Naive B cell (primary cell): Measurements from ENCODE around the gene PRKCG. TPM values are rescaled to one million over a fixed set of nuclear protein-coding genes. Genes with fewer than 3 reads are reported as not detected.
"Not testable (repeated sequence)": the region's sequence is repeated elsewhere in the genome, so short reads cannot be mapped to it uniquely, and the experiment has no call there.

Experiments
- ATAC-seq, 2 donors: fragments of 150-1000 bp; cut with Tn5 transposase; 2 replicates each; pipeline ENCODE4 v1.10.0; 2021; ENCODE audit warnings: low read depth in 2 of 2, mild to moderate bottlenecking in 2 of 2, moderate library complexity in 2 of 2
- DNase-seq: peaks from one replicate; pipeline ENCODE4 v3.0.0; 2022
- H3K27ac Mint-ChIP-seq, 6 donors: one replicate each; pipeline ENCODE4 v1.8.0; 2020 to 2022; ENCODE audit warnings: mild to moderate bottlenecking in 6 of 6, mixed read lengths in 6 of 6, moderate library complexity in 5 of 6, inconsistent platforms in 2 of 6
- H3K27me3 Mint-ChIP-seq, 3 donors: one replicate each; pipeline ENCODE4 v1.8.0; 2021 to 2022; ENCODE audit warnings: mixed read lengths in 3 of 3, mild to moderate bottlenecking in 1 of 3
- H3K36me3 Mint-ChIP-seq, 2 donors: one replicate each; pipeline ENCODE4 v1.8.0; 2020 to 2022; ENCODE audit warnings: mixed read lengths in 2 of 2, inconsistent platforms in 1 of 2, mild to moderate bottlenecking in 1 of 2
- H3K4me1 Mint-ChIP-seq, 3 donors: one replicate each; pipeline ENCODE4 v1.8.0; 2020 to 2022; ENCODE audit warnings: mixed read lengths in 3 of 3, inconsistent platforms in 1 of 3, mild to moderate bottlenecking in 1 of 3, moderate library complexity in 1 of 3
- H3K4me3 Mint-ChIP-seq, 8 donors: one replicate each; pipeline ENCODE4 v1.8.0; 2020 to 2022; ENCODE audit warnings: mild to moderate bottlenecking in 8 of 8, mixed read lengths in 8 of 8, moderate library complexity in 8 of 8, inconsistent platforms in 2 of 8
- H3K9me3 Mint-ChIP-seq, 7 donors: one replicate each; pipeline ENCODE4 v1.8.0; 2020 to 2022; ENCODE audit warnings: mixed read lengths in 7 of 7, mild to moderate bottlenecking in 5 of 7, inconsistent platforms in 2 of 7, moderate library complexity in 1 of 7
- polyA plus RNA-seq, 6 donors: library from polyadenylated mRNA; unstranded; fragments of 300-500 nt; fragmentation: Illumina TruSeq; gene quantifications; one replicate each; pipeline ENCODE4 v1.2.3, GENCODE V29; 2021; ENCODE audit warnings: low read depth in 6 of 6

The PRKCG gene
- under 1 TPM in 2 of 6 donors, not detected in 4; 0.31 to 0.35 TPM for polyA plus RNA-seq

- peaks cover 0 to 9% of the 10 kb centered on the region in 2 donors for H3K36me3 Mint-ChIP-seq
- peak within 1 kb of the TSS in 6 of 8 donors; percentile 49 to 83 (median 74) for H3K4me3 Mint-ChIP-seq
- H3K27me3 Mint-ChIP-seq, result peaks cover 18 to 36% (median 29%) of the 10 kb centered on the region in 3 donors
- ATAC-seq, result peak; percentile 32 to 46
- H3K9me3 Mint-ChIP-seq, result no peaks in the 10 kb centered on the region
- peak; percentile 62 for DNase-seq
- H3K4me1 Mint-ChIP-seq, result peaks cover 21 to 39% (median 28%) of the 10 kb centered on the region in 3 donors
- peak within 1 kb of the TSS in 4 of 6 donors; percentile 42 to 87 (median 54) for H3K27ac Mint-ChIP-seq
Observed at GRCh38 chr19:53881482-53882390, at the start of gene PRKCG. PRKCG (plus strand) TSS chr19:53882197; CDS start chr19:53882495, 298 bp downstream.

- H3K36me3 Mint-ChIP-seq, H3K9me3 Mint-ChIP-seq, DNase-seq, H3K27ac Mint-ChIP-seq, H3K4me3 Mint-ChIP-seq, ATAC-seq, H3K4me1 Mint-ChIP-seq: not testable (repeated sequence)
- H3K27me3 Mint-ChIP-seq, result peaks cover 40 to 66% (median 66%) of the 10 kb centered on the region in 3 donors
Observed at GRCh38 chr19:53832861-53833260, 49.1 kb upstream of the PRKCG start.

GRCh38 chr19:53838446-53838845 is 43.6 kb upstream of the PRKCG start:
- not testable (repeated sequence) for H3K27ac Mint-ChIP-seq, H3K9me3 Mint-ChIP-seq, H3K4me1 Mint-ChIP-seq, H3K36me3 Mint-ChIP-seq, ATAC-seq, H3K4me3 Mint-ChIP-seq, DNase-seq
- peaks cover 17 to 37% (median 31%) of the 10 kb centered on the region in 3 donors for H3K27me3 Mint-ChIP-seq

GRCh38 chr19:53840241-53840640 is 41.8 kb upstream of the PRKCG start:
- DNase-seq, H3K4me1 Mint-ChIP-seq, H3K36me3 Mint-ChIP-seq, H3K27ac Mint-ChIP-seq, H3K9me3 Mint-ChIP-seq, ATAC-seq, H3K4me3 Mint-ChIP-seq: not testable (repeated sequence)
- peaks cover 13 to 19% (median 13%) of the 10 kb centered on the region in 3 donors for H3K27me3 Mint-ChIP-seq

GRCh38 chr19:53840914-53841313 is 41.1 kb upstream of the PRKCG start:
- not testable (repeated sequence) for H3K4me3 Mint-ChIP-seq, H3K4me1 Mint-ChIP-seq, H3K27ac Mint-ChIP-seq, H3K9me3 Mint-ChIP-seq, H3K36me3 Mint-ChIP-seq, DNase-seq, ATAC-seq
- peaks cover 18 to 24% (median 18%) of the 10 kb centered on the region in 3 donors for H3K27me3 Mint-ChIP-seq

GRCh38 chr19:53844849-53845246 is 37.1 kb upstream of the PRKCG start:
- peaks cover 0 to 7% (median 5%) of the 10 kb centered on the region in 3 donors for H3K4me1 Mint-ChIP-seq
- H3K27ac Mint-ChIP-seq, result no peak overlapping the region
- peaks cover 0 to 8% of the 10 kb centered on the region in 2 donors for H3K36me3 Mint-ChIP-seq
- no peak for DNase-seq
- H3K9me3 Mint-ChIP-seq, result peaks cover 0 to 5% (median 0%) of the 10 kb centered on the region in 7 donors
- H3K4me3 Mint-ChIP-seq, result no peak overlapping the region
- no peak for ATAC-seq
- peaks cover 31 to 35% (median 32%) of the 10 kb centered on the region in 3 donors for H3K27me3 Mint-ChIP-seq

GRCh38 chr19:53847555-53847954 is 34.4 kb upstream of the PRKCG start:
- Mint-ChIP-seq H3K4me3 (no peak overlapping the region), H3K4me1 (peaks cover 4 to 8% (median 7%) of the 10 kb centered on the region in 3 donors), H3K36me3 (peaks cover 0 to 8% of the 10 kb centered on the region in 2 donors), H3K27ac (no peak overlapping the region), H3K9me3 (peaks cover 0 to 5% (median 0%) of the 10 kb centered on the region in 7 donors), H3K27me3 (peaks cover 35 to 48% (median 42%) of the 10 kb centered on the region in 3 donors)
- ATAC-seq (no peak), DNase-seq (no peak)

- H3K27ac Mint-ChIP-seq, result no peak overlapping the region
- peaks cover 0 to 8% of the 10 kb centered on the region in 2 donors for H3K36me3 Mint-ChIP-seq
- DNase-seq (no peak), ATAC-seq (no peak)
- no peak overlapping the region for H3K4me3 Mint-ChIP-seq
- H3K27me3 Mint-ChIP-seq, result peaks cover 41 to 54% (median 48%) of the 10 kb centered on the region in 3 donors
- H3K9me3 Mint-ChIP-seq, result peaks cover 0 to 5% (median 0%) of the 10 kb centered on the region in 7 donors
- peaks cover 9 to 15% (median 12%) of the 10 kb centered on the region in 3 donors for H3K4me1 Mint-ChIP-seq
Observed at GRCh38 chr19:53849237-53849676, 32.7 kb upstream of the PRKCG start.

GRCh38 chr19:53853707-53854106 is 28.3 kb upstream of the PRKCG start:
- Mint-ChIP-seq H3K36me3 (peaks cover 0 to 8% of the 10 kb centered on the region in 2 donors), H3K4me3 (no peak overlapping the region), H3K27ac (no peak overlapping the region), H3K9me3 (peaks cover 0 to 5% (median 0%) of the 10 kb centered on the region in 7 donors), H3K27me3 (peaks cover 33 to 37% (median 35%) of the 10 kb centered on the region in 3 donors), H3K4me1 (peaks cover 9 to 15% (median 12%) of the 10 kb centered on the region in 3 donors)
- ATAC-seq (no peak), DNase-seq (no peak)

GRCh38 chr19:53864308-53864836 is 17.6 kb upstream of the PRKCG start:
- H3K9me3 Mint-ChIP-seq, result no peaks in the 10 kb centered on the region
- peaks cover 0 to 8% of the 10 kb centered on the region in 2 donors for H3K36me3 Mint-ChIP-seq
- H3K4me1 Mint-ChIP-seq, result peaks cover 21 to 41% (median 29%) of the 10 kb centered on the region in 3 donors
- DNase-seq (no peak), ATAC-seq (no peak)
- peaks cover 0 to 8% (median 5%) of the 10 kb centered on the region in 3 donors for H3K27me3 Mint-ChIP-seq
- H3K4me3 Mint-ChIP-seq, result peak overlapping the region in 3 of 8 donors; percentile 21 to 71 (median 37)
- H3K27ac Mint-ChIP-seq, result peak overlapping the region in 3 of 6 donors; percentile 6 to 78 (median 42)

GRCh38 chr19:53865523-53865917 is 16.5 kb upstream of the PRKCG start:
- peaks cover 23 to 47% (median 35%) of the 10 kb centered on the region in 3 donors for H3K4me1 Mint-ChIP-seq
- H3K4me3 Mint-ChIP-seq, result peak overlapping the region; percentile 47 to 98 (median 78)
- no peak for DNase-seq
- ATAC-seq, result no peak
- no peaks in the 10 kb centered on the region for H3K9me3 Mint-ChIP-seq
- peak overlapping the region; percentile 97 to 100 (median 100) for H3K27ac Mint-ChIP-seq
- peaks cover 0 to 8% of the 10 kb centered on the region in 2 donors for H3K36me3 Mint-ChIP-seq
- H3K27me3 Mint-ChIP-seq, result peaks cover 0 to 8% (median 5%) of the 10 kb centered on the region in 3 donors

GRCh38 chr19:53865918-53866864 is 15.8 kb upstream of the PRKCG start:
- peak; percentile 5 to 16 for ATAC-seq
- H3K4me1 Mint-ChIP-seq, result peaks cover 28 to 53% (median 42%) of the 10 kb centered on the region in 3 donors
- no peaks in the 10 kb centered on the region for H3K9me3 Mint-ChIP-seq
- peak overlapping the region; percentile 88 to 98 (median 95) for H3K4me3 Mint-ChIP-seq
- peak overlapping the region; percentile 100 for H3K27ac Mint-ChIP-seq
- peaks cover 0 to 8% (median 5%) of the 10 kb centered on the region in 3 donors for H3K27me3 Mint-ChIP-seq
- DNase-seq, result peak; percentile 61
- H3K36me3 Mint-ChIP-seq, result peaks cover 0 to 8% of the 10 kb centered on the region in 2 donors
